Measurements from ENCODE around the gene DUT.
A peak's percentile ranks its signal among the peaks of the same experiment; 100 is the strongest.

Gene DUT

GRCh38 chr15:48331796-48332641 lies 790 bp downstream of the DUT start:
- DNase-seq (ENCODE audit: low read depth in 1 of 2, low spot score in 1 of 2), result peak in 1 of 2 experiments; percentile 80
- Histone ChIP-seq H3K27me3 (ENCODE audit: insufficient read depth, poor library complexity, severe bottlenecking) (no peaks in the 10 kb centered on the region), H3K27ac (replicated peaks) (peak overlapping the region; percentile 93), H3K4me3 (replicated peaks; ENCODE audit: insufficient read depth, low read length) (peak overlapping the region; percentile 76)
- TF ChIP-seq, protein P1, sequence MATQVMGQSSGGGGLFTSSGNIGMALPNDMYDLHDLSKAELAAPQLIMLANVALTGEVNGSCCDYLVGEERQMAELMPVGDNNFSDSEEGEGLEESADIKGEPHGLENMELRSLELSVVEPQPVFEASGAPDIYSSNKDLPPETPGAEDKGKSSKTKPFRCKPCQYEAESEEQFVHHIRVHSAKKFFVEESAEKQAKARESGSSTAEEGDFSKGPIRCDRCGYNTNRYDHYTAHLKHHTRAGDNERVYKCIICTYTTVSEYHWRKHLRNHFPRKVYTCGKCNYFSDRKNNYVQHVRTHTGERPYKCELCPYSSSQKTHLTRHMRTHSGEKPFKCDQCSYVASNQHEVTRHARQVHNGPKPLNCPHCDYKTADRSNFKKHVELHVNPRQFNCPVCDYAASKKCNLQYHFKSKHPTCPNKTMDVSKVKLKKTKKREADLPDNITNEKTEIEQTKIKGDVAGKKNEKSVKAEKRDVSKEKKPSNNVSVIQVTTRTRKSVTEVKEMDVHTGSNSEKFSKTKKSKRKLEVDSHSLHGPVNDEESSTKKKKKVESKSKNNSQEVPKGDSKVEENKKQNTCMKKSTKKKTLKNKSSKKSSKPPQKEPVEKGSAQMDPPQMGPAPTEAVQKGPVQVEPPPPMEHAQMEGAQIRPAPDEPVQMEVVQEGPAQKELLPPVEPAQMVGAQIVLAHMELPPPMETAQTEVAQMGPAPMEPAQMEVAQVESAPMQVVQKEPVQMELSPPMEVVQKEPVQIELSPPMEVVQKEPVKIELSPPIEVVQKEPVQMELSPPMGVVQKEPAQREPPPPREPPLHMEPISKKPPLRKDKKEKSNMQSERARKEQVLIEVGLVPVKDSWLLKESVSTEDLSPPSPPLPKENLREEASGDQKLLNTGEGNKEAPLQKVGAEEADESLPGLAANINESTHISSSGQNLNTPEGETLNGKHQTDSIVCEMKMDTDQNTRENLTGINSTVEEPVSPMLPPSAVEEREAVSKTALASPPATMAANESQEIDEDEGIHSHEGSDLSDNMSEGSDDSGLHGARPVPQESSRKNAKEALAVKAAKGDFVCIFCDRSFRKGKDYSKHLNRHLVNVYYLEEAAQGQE (IDR thresholded peaks at IDR 0.05; ENCODE audit: insufficient replicate concordance, low read depth), result no peak
- TF ChIP-seq GABPA (IDR thresholded peaks at IDR 0.05; ENCODE audit: low read depth) (no peak), POLR2AphosphoS5 (IDR thresholded peaks at IDR 0.05; ENCODE audit: low read depth) (peak; percentile 19; the same call in 1 of the 2 replicates)

- no peak for DNase-seq (ENCODE audit: low read depth in 1 of 2, low spot score in 1 of 2)
- Histone ChIP-seq H3K27ac (replicated peaks) (peak overlapping the region; percentile 93), H3K4me3 (replicated peaks; ENCODE audit: insufficient read depth, low read length) (peak overlapping the region; percentile 76), H3K27me3 (ENCODE audit: insufficient read depth, poor library complexity, severe bottlenecking) (no peaks in the 10 kb centered on the region)
- TF ChIP-seq CTCF (IDR thresholded peaks at IDR 0.05; ENCODE audit: insufficient read depth, low read length) (no peak), GABPA (IDR thresholded peaks at IDR 0.05; ENCODE audit: low read depth) (no peak), SPI1 (IDR thresholded peaks at IDR 0.05; ENCODE audit: borderline replicate concordance, low read depth) (no peak), POLR2AphosphoS5 (IDR thresholded peaks at IDR 0.05; ENCODE audit: low read depth) (no peak)
- TF ChIP-seq, protein P1 (IDR thresholded peaks at IDR 0.05; ENCODE audit: insufficient replicate concordance, low read depth), result no peak
Measured at GRCh38 chr15:48332642-48333034, 1.4 kb downstream of the DUT start.

- Histone ChIP-seq H3K4me3 (replicated peaks; ENCODE audit: insufficient read depth, low read length) (peak overlapping the region; percentile 76), H3K27me3 (ENCODE audit: insufficient read depth, poor library complexity, severe bottlenecking) (no peaks in the 10 kb centered on the region), H3K27ac (replicated peaks) (peak overlapping the region; percentile 93)
- TF ChIP-seq GABPA (IDR thresholded peaks at IDR 0.05; ENCODE audit: low read depth), result no peak
- TF ChIP-seq POLR2AphosphoS5 (IDR thresholded peaks at IDR 0.05; ENCODE audit: low read depth), result 0 out of 2 replicates have a peak, but pooled peaks have one; percentile 20
- TF ChIP-seq, protein P1 (IDR thresholded peaks at IDR 0.05; ENCODE audit: insufficient replicate concordance, low read depth), result no peak
- TF ChIP-seq SPI1 (IDR thresholded peaks at IDR 0.05; ENCODE audit: borderline replicate concordance, low read depth), result no peak
- TF ChIP-seq CTCF (IDR thresholded peaks at IDR 0.05; ENCODE audit: insufficient read depth, low read length), result no peak
- DNase-seq (ENCODE audit: low read depth in 1 of 2, low spot score in 1 of 2), result no peak
Measured at GRCh38 chr15:48333540-48333939, 2.3 kb downstream of the DUT start.
